MM.1S (cell line): Measurements from ENCODE around the gene NUTM2G.
"Not testable (repeated sequence)": the region's sequence is repeated elsewhere in the genome, so short reads cannot be mapped to it uniquely, and the experiment has no call there.

Experiments used
- DNase-seq: peaks from one replicate; pipeline ENCODE4 v3.0.0-alpha.2; 2015
- H2AFZ ChIP-seq: fragments of 300-600 bp; sonication (generic); 2 replicates; pipeline ENCODE4 v1.6.0; 2016; ENCODE audit warnings: antibody characterized with exemption, low read length
- H3F3A ChIP-seq: fragments of 300-600 bp; sonication (generic); 2 replicates; pipeline ENCODE4 v1.6.1; 2016; ENCODE audit warnings: mild to moderate bottlenecking, antibody characterized with exemption, low read length, moderate library complexity, mixed read lengths; ENCODE audit not compliant: insufficient read depth
- H3K27ac ChIP-seq: fragments of 300-600 bp; sonication (generic); 2 replicates; pipeline ENCODE4 v1.5.1; 2016; ENCODE audit warnings: mild to moderate bottlenecking, low read length
- H3K27me3 ChIP-seq: fragments of 300-600 bp; sonication (generic); replicated peaks from 2 replicates; pipeline ENCODE4 v1.6.0; 2016; ENCODE audit warnings: low read length; ENCODE audit not compliant: insufficient read depth
- H3K36me3 ChIP-seq: fragments of 300-600 bp; sonication (generic); replicated peaks from 2 replicates; pipeline ENCODE4 v1.6.1; 2016; ENCODE audit warnings: mild to moderate bottlenecking, low read length, mixed read lengths; ENCODE audit not compliant: insufficient read depth
- H3K4me1 ChIP-seq: fragments of 300-600 bp; sonication (generic); 2 replicates; pipeline ENCODE4 v1.6.1; 2016; ENCODE audit warnings: low read length, mixed read lengths
- H3K4me2 ChIP-seq: fragments of 300-600 bp; sonication (generic); 2 replicates; pipeline ENCODE4 v1.6.0; 2016; ENCODE audit warnings: low read depth, low read length
- H3K4me3 ChIP-seq: fragments of 300-600 bp; sonication (generic); 2 replicates; pipeline ENCODE4 v1.5.1; 2016; ENCODE audit warnings: low read length, mixed read lengths
- H3K79me2 ChIP-seq: fragments of 300-600 bp; sonication (generic); 2 replicates; pipeline ENCODE4 v1.6.1; 2016; ENCODE audit warnings: mixed run types, low read length, mixed read lengths
- H3K9ac ChIP-seq: fragments of 300-600 bp; sonication (generic); 2 replicates; pipeline ENCODE4 v1.6.1; 2016; ENCODE audit warnings: low read length, mixed read lengths
- H3K9me2 ChIP-seq: fragments of 300-600 bp; sonication (generic); replicated peaks from 2 replicates; pipeline ENCODE4 v1.6.1; 2016; ENCODE audit warnings: mild to moderate bottlenecking, low read length, mixed read lengths; ENCODE audit not compliant: insufficient read depth
- H3K9me3 ChIP-seq: fragments of 300-600 bp; sonication (generic); replicated peaks from 2 replicates; pipeline ENCODE4 v1.6.1; 2016; ENCODE audit warnings: mild to moderate bottlenecking, low read length, mixed read lengths; ENCODE audit not compliant: insufficient read depth
- H4K20me1 ChIP-seq: fragments of 300-600 bp; sonication (generic); 2 replicates; pipeline ENCODE4 v1.6.1; 2016; ENCODE audit warnings: mild to moderate bottlenecking, low read length, moderate library complexity, mixed read lengths; ENCODE audit not compliant: insufficient read depth

NUTM2G gene

DNA sequence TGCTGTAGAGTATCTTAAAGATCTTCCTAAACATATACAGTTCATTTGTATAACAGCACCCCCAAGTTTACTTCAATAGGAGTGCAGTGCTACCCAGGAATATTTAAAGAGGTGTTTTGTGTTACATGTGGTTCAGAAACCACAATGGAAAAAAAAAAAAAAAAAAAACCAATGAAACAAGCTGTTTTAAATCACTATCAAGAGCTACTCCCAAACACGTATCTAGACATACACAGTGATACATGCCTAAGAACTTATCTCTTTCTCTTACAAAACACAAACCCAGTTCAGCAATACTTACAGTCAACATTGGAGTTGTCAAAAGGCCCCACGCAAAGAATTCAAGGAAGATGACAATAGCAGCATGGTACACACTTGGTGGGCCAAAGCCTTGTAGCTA is 43.9 kb downstream of the NUTM2G start:
- H3K4me1 ChIP-seq, H3K9ac ChIP-seq, H3K27me3 ChIP-seq, H3K9me2 ChIP-seq, H4K20me1 ChIP-seq, H3K36me3 ChIP-seq, H3F3A ChIP-seq, H2AFZ ChIP-seq, H3K9me3 ChIP-seq, DNase-seq, H3K4me3 ChIP-seq, H3K27ac ChIP-seq, H3K4me2 ChIP-seq: not testable (repeated sequence)
- H3K79me2 ChIP-seq: peaks cover 32% of the 10 kb centered on the region

- not testable (repeated sequence) for DNase-seq, H3K36me3 ChIP-seq, H3K4me3 ChIP-seq, H3K4me1 ChIP-seq, H3F3A ChIP-seq, H4K20me1 ChIP-seq, H3K9me3 ChIP-seq, H3K9me2 ChIP-seq, H3K27me3 ChIP-seq, H3K9ac ChIP-seq, H3K4me2 ChIP-seq, H2AFZ ChIP-seq, H3K27ac ChIP-seq
- peaks cover 41% of the 10 kb centered on the region for H3K79me2 ChIP-seq
These were observed 45.4 kb downstream of the NUTM2G start for GRCh38 chr9:96974037-96974436.

- not testable (repeated sequence) for DNase-seq, H2AFZ ChIP-seq, H3K36me3 ChIP-seq, H3K4me3 ChIP-seq, H4K20me1 ChIP-seq, H3K9me2 ChIP-seq, H3K9ac ChIP-seq, H3K4me2 ChIP-seq, H3F3A ChIP-seq, H3K27ac ChIP-seq, H3K4me1 ChIP-seq, H3K27me3 ChIP-seq, H3K9me3 ChIP-seq
- H3K79me2 ChIP-seq: peaks cover 56% of the 10 kb centered on the region
These were observed 55.0 kb downstream of the NUTM2G start for GRCh38 chr9:96983496-96984122.

DNA sequence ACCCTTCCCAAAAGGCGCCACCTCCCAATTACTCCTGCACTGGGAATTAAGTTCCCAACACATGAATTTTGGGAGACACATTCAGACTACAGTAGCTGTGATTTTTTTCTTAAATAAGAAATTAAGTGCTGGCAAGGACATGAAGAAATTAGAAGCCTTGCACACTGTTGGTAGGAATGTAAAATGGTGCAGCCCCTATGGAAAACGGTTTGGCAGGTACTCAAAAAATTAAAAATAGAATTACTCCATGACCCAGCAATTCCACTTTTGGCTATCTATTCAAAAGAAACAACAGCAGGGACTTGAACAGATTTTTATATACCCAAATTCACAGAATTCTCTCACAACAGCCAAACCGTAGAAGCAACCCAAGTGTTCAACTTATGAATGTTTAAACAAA is 55.5 kb downstream of the NUTM2G start:
- DNase-seq, H3K27me3 ChIP-seq, H3K27ac ChIP-seq, H3K36me3 ChIP-seq, H3K4me1 ChIP-seq, H3K9ac ChIP-seq, H2AFZ ChIP-seq, H3K9me2 ChIP-seq, H3K4me3 ChIP-seq, H3K9me3 ChIP-seq, H4K20me1 ChIP-seq, H3F3A ChIP-seq, H3K4me2 ChIP-seq: not testable (repeated sequence)
- peaks cover 53% of the 10 kb centered on the region for H3K79me2 ChIP-seq

GRCh38 chr9:96984887-96985286 is 56.2 kb downstream of the NUTM2G start:
- not testable (repeated sequence) for H3K27ac ChIP-seq

More at GRCh38 chr9:96984887-96985286, 56.2 kb downstream of the NUTM2G start:
- H3K4me3 ChIP-seq, H3K4me2 ChIP-seq, H2AFZ ChIP-seq, H3K27me3 ChIP-seq, DNase-seq, H3K36me3 ChIP-seq, H3K9ac ChIP-seq, H3K9me3 ChIP-seq, H3K9me2 ChIP-seq, H4K20me1 ChIP-seq, H3K4me1 ChIP-seq, H3F3A ChIP-seq: not testable (repeated sequence)
- H3K79me2 ChIP-seq: peaks cover 53% of the 10 kb centered on the region
